ENCODE data around the gene PPP1R14B. TPM values are rescaled to one million over a fixed set of nuclear protein-coding genes. Genes with fewer than 3 reads are reported as not detected.
A peak's percentile ranks its signal among the peaks of the same experiment; 100 is the strongest.

PPP1R14B gene
- total and polyA plus RNA-seq, 2 of the 13 experiments (the other 11 are each of a cell fraction or from before 2014, with no cell fraction given): 110 to 148 TPM

GRCh38 chr11:64218628-64219353 is 28.0 kb downstream of the PPP1R14B start (continued):
- no peak for TF ChIP-seq ZGPAT (CRISPR knock-in tag; IDR thresholded peaks at IDR 0.05)
- TF ChIP-seq ELF3 (CRISPR knock-in tag; IDR thresholded peaks at IDR 0.05): peak; percentile 35; the same call in 1 of the 2 replicates
- no peak for TF ChIP-seq CBX1 (IDR thresholded peaks at IDR 0.05; ENCODE audit: low read depth)
- no peak for TF ChIP-seq SIX1 (CRISPR knock-in tag; IDR thresholded peaks at IDR 0.05; ENCODE audit: borderline replicate concordance)
- no peak for TF ChIP-seq SIX4 (CRISPR knock-in tag; IDR thresholded peaks at IDR 0.05)
- no peak for TF ChIP-seq LRRFIP1 (CRISPR knock-in tag; conservative IDR thresholded peaks at IDR 0.05)
- TF ChIP-seq, protein P1, sequence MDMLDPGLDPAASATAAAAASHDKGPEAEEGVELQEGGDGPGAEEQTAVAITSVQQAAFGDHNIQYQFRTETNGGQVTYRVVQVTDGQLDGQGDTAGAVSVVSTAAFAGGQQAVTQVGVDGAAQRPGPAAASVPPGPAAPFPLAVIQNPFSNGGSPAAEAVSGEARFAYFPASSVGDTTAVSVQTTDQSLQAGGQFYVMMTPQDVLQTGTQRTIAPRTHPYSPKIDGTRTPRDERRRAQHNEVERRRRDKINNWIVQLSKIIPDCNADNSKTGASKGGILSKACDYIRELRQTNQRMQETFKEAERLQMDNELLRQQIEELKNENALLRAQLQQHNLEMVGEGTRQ (IDR thresholded peaks at IDR 0.05; ENCODE audit: low read depth, low read length): no peak
- TF ChIP-seq, protein P1 (CRISPR knock-in tag; IDR thresholded peaks at IDR 0.05; ENCODE audit: borderline replicate concordance): no peak
- TF ChIP-seq SMAD3 (CRISPR knock-in tag; IDR thresholded peaks at IDR 0.05): no peak
- TF ChIP-seq SNAI1 (CRISPR knock-in tag; IDR thresholded peaks at IDR 0.05; ENCODE audit: borderline replicate concordance): no peak
- TF ChIP-seq RFX5 (IDR thresholded peaks at IDR 0.05; ENCODE audit: low read depth, low read length): no peak
- TF ChIP-seq, protein P2, sequence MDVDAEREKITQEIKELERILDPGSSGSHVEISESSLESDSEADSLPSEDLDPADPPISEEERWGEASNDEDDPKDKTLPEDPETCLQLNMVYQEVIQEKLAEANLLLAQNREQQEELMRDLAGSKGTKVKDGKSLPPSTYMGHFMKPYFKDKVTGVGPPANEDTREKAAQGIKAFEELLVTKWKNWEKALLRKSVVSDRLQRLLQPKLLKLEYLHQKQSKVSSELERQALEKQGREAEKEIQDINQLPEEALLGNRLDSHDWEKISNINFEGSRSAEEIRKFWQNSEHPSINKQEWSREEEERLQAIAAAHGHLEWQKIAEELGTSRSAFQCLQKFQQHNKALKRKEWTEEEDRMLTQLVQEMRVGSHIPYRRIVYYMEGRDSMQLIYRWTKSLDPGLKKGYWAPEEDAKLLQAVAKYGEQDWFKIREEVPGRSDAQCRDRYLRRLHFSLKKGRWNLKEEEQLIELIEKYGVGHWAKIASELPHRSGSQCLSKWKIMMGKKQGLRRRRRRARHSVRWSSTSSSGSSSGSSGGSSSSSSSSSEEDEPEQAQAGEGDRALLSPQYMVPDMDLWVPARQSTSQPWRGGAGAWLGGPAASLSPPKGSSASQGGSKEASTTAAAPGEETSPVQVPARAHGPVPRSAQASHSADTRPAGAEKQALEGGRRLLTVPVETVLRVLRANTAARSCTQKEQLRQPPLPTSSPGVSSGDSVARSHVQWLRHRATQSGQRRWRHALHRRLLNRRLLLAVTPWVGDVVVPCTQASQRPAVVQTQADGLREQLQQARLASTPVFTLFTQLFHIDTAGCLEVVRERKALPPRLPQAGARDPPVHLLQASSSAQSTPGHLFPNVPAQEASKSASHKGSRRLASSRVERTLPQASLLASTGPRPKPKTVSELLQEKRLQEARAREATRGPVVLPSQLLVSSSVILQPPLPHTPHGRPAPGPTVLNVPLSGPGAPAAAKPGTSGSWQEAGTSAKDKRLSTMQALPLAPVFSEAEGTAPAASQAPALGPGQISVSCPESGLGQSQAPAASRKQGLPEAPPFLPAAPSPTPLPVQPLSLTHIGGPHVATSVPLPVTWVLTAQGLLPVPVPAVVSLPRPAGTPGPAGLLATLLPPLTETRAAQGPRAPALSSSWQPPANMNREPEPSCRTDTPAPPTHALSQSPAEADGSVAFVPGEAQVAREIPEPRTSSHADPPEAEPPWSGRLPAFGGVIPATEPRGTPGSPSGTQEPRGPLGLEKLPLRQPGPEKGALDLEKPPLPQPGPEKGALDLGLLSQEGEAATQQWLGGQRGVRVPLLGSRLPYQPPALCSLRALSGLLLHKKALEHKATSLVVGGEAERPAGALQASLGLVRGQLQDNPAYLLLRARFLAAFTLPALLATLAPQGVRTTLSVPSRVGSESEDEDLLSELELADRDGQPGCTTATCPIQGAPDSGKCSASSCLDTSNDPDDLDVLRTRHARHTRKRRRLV (CRISPR knock-in tag; IDR thresholded peaks at IDR 0.05): no peak
- TF ChIP-seq WIZ (CRISPR knock-in tag; IDR thresholded peaks at IDR 0.05): no peak
- TF ChIP-seq RAD21 (CRISPR knock-in tag; IDR thresholded peaks at IDR 0.05): no peak
- TF ChIP-seq ZNF670 (CRISPR knock-in tag; IDR thresholded peaks at IDR 0.05; ENCODE audit: borderline replicate concordance): no peak
- no peak for TF ChIP-seq ZNF274 (CRISPR knock-in tag; IDR thresholded peaks at IDR 0.05)
- no peak for TF ChIP-seq SNAPC2 (CRISPR knock-in tag; IDR thresholded peaks at IDR 0.05)
- no peak for TF ChIP-seq KMT2A (CRISPR knock-in tag; IDR thresholded peaks at IDR 0.05)
- no peak for TF ChIP-seq ARNT2 (CRISPR knock-in tag; IDR thresholded peaks at IDR 0.05; ENCODE audit: low read depth)
- no peak for TF ChIP-seq ZBTB42 (CRISPR knock-in tag; IDR thresholded peaks at IDR 0.05)

All from HepG2 (cell line).